Placental epithelial cell (primary cell): ENCODE measurements around the gene DCC. TPM values are rescaled to one million over a fixed set of nuclear protein-coding genes. Genes with fewer than 3 reads are reported as not detected.

Source experiments
- small RNA-seq: library from RNA; depleted of rRNA; stranded (forward); fragments of <200 nt; gene quantifications from one replicate; pipeline ENCODE3, GENCODE V24; 2012
- total RNA-seq: library from RNA; depleted of rRNA; stranded (reverse); fragments of >200 nt; gene quantifications from 2 replicates; pipeline ENCODE4 v1.2.3, GENCODE V29; 2012

Gene DCC
- under 0.01 and 0.11 TPM in 2 replicates for total RNA-seq

GRCh38 chr18:52339891-52340371, at the start of gene DCC:
DCC (plus strand) TSS chr18:52340197; CDS start chr18:52340788, 591 bp downstream.

Small RNA genes within 50 kb of the gene (small RNA-seq; reads per million reads assigned to genes)
- gene AC011155.1 (not detected), gene MIR4528 (not detected)
